ENCODE data around the gene COL2A1.

COL2A1 gene

GRCh38 chr12:47949441-47950341 lies 54.6 kb downstream of the COL2A1 start (continued):
- peak; percentile 45; the same call in 1 of the 2 replicates for TF ChIP-seq ZNF2 (tag by site-specific recombination; IDR thresholded peaks at IDR 0.05)
- peak; percentile 59 for TF ChIP-seq ZBTB17 (tag by site-specific recombination; IDR thresholded peaks at IDR 0.05)
- peak; percentile 73 for TF ChIP-seq IKZF3 (tag by site-specific recombination; IDR thresholded peaks at IDR 0.05)
- no peak for TF ChIP-seq ZNF239 (tag by site-specific recombination; IDR thresholded peaks at IDR 0.05)
- peak; percentile 9 for TF ChIP-seq ZBTB26 (tag by site-specific recombination; optimal IDR thresholded peaks at IDR 0.05)
- TF ChIP-seq ZNF366 (tag by site-specific recombination; conservative IDR thresholded peaks at IDR 0.05): peak; percentile 79
- no peak for TF ChIP-seq ZNF10 (tag by site-specific recombination; IDR thresholded peaks at IDR 0.05)
- TF ChIP-seq EGR2 (tag by site-specific recombination; IDR thresholded peaks at IDR 0.05; ENCODE audit: low read depth): peak; percentile 79
- TF ChIP-seq PRDM1 (tag by site-specific recombination; IDR thresholded peaks at IDR 0.05): no peak
- TF ChIP-seq ZNF654 (tag by site-specific recombination; IDR thresholded peaks at IDR 0.05; ENCODE audit: low read depth): peak; percentile 68

GRCh38 chr12:47947341-47947740 lies 56.9 kb downstream of the COL2A1 start:
- H3K4me3 ChIP-seq (ENCODE audit: low read depth, low read length): no peak overlapping the region
- CTCF ChIA-PET: interaction anchor here (0.6 to 2.5 kb wide), 9 partner anchors 9 to 1543 kb away, joined by 3 to 11 read pairs (median 4); partner anchors contain the start of genes SENP1 and TMEM106C
- H3K36me3 ChIP-seq (ENCODE audit: control insufficient read depth in 2 of 2, insufficient read depth in 1 of 2, low read length in 2 of 2): no peaks in the 10 kb centered on the region
- no peaks in the 10 kb centered on the region for H3K9me3 ChIP-seq (ENCODE audit: control insufficient read depth, insufficient read depth, low read depth, low read length)
- TF ChIP-seq ZNF248 (tag by site-specific recombination; IDR thresholded peaks at IDR 0.05): no peak
- no peak for TF ChIP-seq ZBTB8A (tag by site-specific recombination; IDR thresholded peaks at IDR 0.05)
- TF ChIP-seq TSHZ1 (tag by site-specific recombination; IDR thresholded peaks at IDR 0.05; ENCODE audit: borderline replicate concordance): no peak
- TF ChIP-seq ZNF223 (tag by site-specific recombination; IDR thresholded peaks at IDR 0.05): no peak
- TF ChIP-seq ZNF837 (tag by site-specific recombination; IDR thresholded peaks at IDR 0.05): no peak
- no peak for TF ChIP-seq ZNF416 (tag by site-specific recombination; IDR thresholded peaks at IDR 0.05)
- no peaks in the 10 kb centered on the region; the same call in 1 of the 2 replicates for H3K4me1 ChIP-seq (ENCODE audit: control insufficient read depth, insufficient read depth, low read length)
- no peak overlapping the region for H3K27ac ChIP-seq (ENCODE audit: extremely low read depth, low read depth, low read length)
- POLR2A ChIA-PET: no interaction called here

GRCh38 chr12:47946413-47947323 lies 57.6 kb downstream of the COL2A1 start:
- ChIA-PET CTCF (interaction anchor here (0.6 to 2.5 kb wide), 9 partner anchors 8 to 1543 kb away, joined by 3 to 11 read pairs (median 4); partner anchors contain the start of genes SENP1 and TMEM106C), POLR2A (no interaction called here)
- H3K36me3 ChIP-seq (ENCODE audit: control insufficient read depth in 2 of 2, insufficient read depth in 1 of 2, low read length in 2 of 2): no peaks in the 10 kb centered on the region
- H3K4me1 ChIP-seq (ENCODE audit: control insufficient read depth, insufficient read depth, low read length): no peaks in the 10 kb centered on the region; the same call in 1 of the 2 replicates
- no peak overlapping the region for H3K27ac ChIP-seq (ENCODE audit: extremely low read depth, low read depth, low read length)
- no peaks in the 10 kb centered on the region for H3K9me3 ChIP-seq (ENCODE audit: control insufficient read depth, insufficient read depth, low read depth, low read length)
- H3K4me3 ChIP-seq (ENCODE audit: low read depth, low read length): no peak overlapping the region
- no peak for TF ChIP-seq ZNF341 (tag by site-specific recombination; IDR thresholded peaks at IDR 0.05; ENCODE audit: low read depth)
- no peak for TF ChIP-seq ZNF433 (tag by site-specific recombination; IDR thresholded peaks at IDR 0.05; ENCODE audit: low read depth)
- TF ChIP-seq ZNF18 (tag by site-specific recombination; IDR thresholded peaks at IDR 0.05): no peak
- TF ChIP-seq ZNF571 (tag by site-specific recombination; IDR thresholded peaks at IDR 0.05): no peak
- TF ChIP-seq ZNF24 (tag by site-specific recombination; IDR thresholded peaks at IDR 0.05): no peak
- TF ChIP-seq ZNF645 (tag by site-specific recombination; IDR thresholded peaks at IDR 0.05): no peak
- TF ChIP-seq ZNF776 (tag by site-specific recombination; IDR thresholded peaks at IDR 0.05; ENCODE audit: borderline replicate concordance): no peak
- TF ChIP-seq ZNF174 (tag by site-specific recombination; IDR thresholded peaks at IDR 0.05): no peak

Measured in HEK293 (cell line).